Measurements from ENCODE around the gene MEI4.
"Not testable (repeated sequence)": the region's sequence is repeated elsewhere in the genome, so short reads cannot be mapped to it uniquely, and the experiment has no call there.

The MEI4 gene

GRCh38 chr6:77652739-77653138, at the start of gene MEI4:
MEI4 (plus strand) TSS chr6:77653039; CDS start chr6:77690672, 37,633 bp downstream.
- DNase-seq (ENCODE audit: low read depth in 2 of 2), result no peak

GRCh38 chr6:77604476-77604875, 48.4 kb upstream of the MEI4 start:
- no peak for DNase-seq (ENCODE audit: low read depth in 2 of 2)

- DNase-seq (ENCODE audit: low read depth in 2 of 2), result no peak
Measured at GRCh38 chr6:77607004-77607403, 45.8 kb upstream of the MEI4 start.

GRCh38 chr6:77609106-77609505, 43.7 kb upstream of the MEI4 start:
- no peak for DNase-seq (ENCODE audit: low read depth in 2 of 2)

- no peak for DNase-seq (ENCODE audit: low read depth in 2 of 2)
Measured at GRCh38 chr6:77619114-77619513, 33.7 kb upstream of the MEI4 start.

- DNase-seq (ENCODE audit: low read depth in 2 of 2), result no peak
Measured at GRCh38 chr6:77620278-77620882, 32.5 kb upstream of the MEI4 start.

- no peak for DNase-seq (ENCODE audit: low read depth in 2 of 2)
Measured at GRCh38 chr6:77624515-77624914, 28.3 kb upstream of the MEI4 start.

GRCh38 chr6:77626426-77626825, 26.4 kb upstream of the MEI4 start:
- no peak for DNase-seq (ENCODE audit: low read depth in 2 of 2)

- DNase-seq (ENCODE audit: low read depth in 2 of 2), result no peak
Measured at GRCh38 chr6:77630014-77630413, 22.8 kb upstream of the MEI4 start.

GRCh38 chr6:77633471-77633870, 19.4 kb upstream of the MEI4 start:
- no peak for DNase-seq (ENCODE audit: low read depth in 2 of 2)

GRCh38 chr6:77633993-77634715, 18.7 kb upstream of the MEI4 start:
- no peak for DNase-seq (ENCODE audit: low read depth in 2 of 2)

- no peak for DNase-seq (ENCODE audit: low read depth in 2 of 2)
Measured at GRCh38 chr6:77638129-77638830, 14.6 kb upstream of the MEI4 start.

- DNase-seq (ENCODE audit: low read depth in 2 of 2), result no peak
Measured at GRCh38 chr6:77644102-77644705, 8.6 kb upstream of the MEI4 start.

GRCh38 chr6:77650098-77650663, 2.7 kb upstream of the MEI4 start:
- DNase-seq (ENCODE audit: low read depth in 2 of 2), result no peak

- DNase-seq (ENCODE audit: low read depth in 2 of 2), result no peak
Measured at GRCh38 chr6:77653816-77654215, 977 bp downstream of the MEI4 start.

GRCh38 chr6:77655035-77655434, 2.2 kb downstream of the MEI4 start:
- not testable (repeated sequence) for DNase-seq (ENCODE audit: low read depth in 2 of 2)

- DNase-seq (ENCODE audit: low read depth in 2 of 2), result no peak
Measured at GRCh38 chr6:77656999-77657764, 4.3 kb downstream of the MEI4 start.

GRCh38 chr6:77666340-77666739, 13.5 kb downstream of the MEI4 start:
- no peak for DNase-seq (ENCODE audit: low read depth in 2 of 2)

- no peak for DNase-seq (ENCODE audit: low read depth in 2 of 2)
Measured at GRCh38 chr6:77666846-77667245, 14.0 kb downstream of the MEI4 start.

- DNase-seq (ENCODE audit: low read depth in 2 of 2), result no peak
Measured at GRCh38 chr6:77669913-77670312, 17.1 kb downstream of the MEI4 start.

GRCh38 chr6:77674211-77674610, 21.4 kb downstream of the MEI4 start:
- no peak for DNase-seq (ENCODE audit: low read depth in 2 of 2)

Measured in stimulated activated CD4-positive, alpha-beta T cell treated with anti-CD3 and anti-CD28 coated beads, Interleukin-1b, Interleukin-23, amount 100 ng/mL, for 4 hours (primary cell).